Thyroid gland (tissue), 4 donors: ENCODE data around the gene FAF2. TPM values are rescaled to one million over a fixed set of nuclear protein-coding genes. Genes with fewer than 3 reads are reported as not detected.

ENCODE experiments used
- DNase-seq, 2 donors: peaks; one replicate each; pipeline ENCODE4 v3.0.0-alpha.2; 2019
- H3K27ac ChIP-seq, 3 donors: fragments of 200-600 bp; sonication (generic); 1 replicate in 2 of 3; 2 replicates in 1 of 3; pipeline ENCODE4 v1.5.1; 2016 to 2019; ENCODE audit warnings: mild to moderate bottlenecking in 1 of 3, moderate library complexity in 1 of 3
- H3K27me3 ChIP-seq: fragments of 200-600 bp; sonication (generic); one replicate; pipeline ENCODE4 v1.5.1; 2019
- H3K36me3 ChIP-seq, 2 donors: fragments of 200-600 bp; sonication (generic); one replicate each; pipeline ENCODE4 v1.5.1; 2016 to 2019
- H3K4me1 ChIP-seq, 2 donors: fragments of 200-600 bp; sonication (generic); one replicate each; pipeline ENCODE4 v1.5.1; 2017 to 2019
- H3K4me3 ChIP-seq, 3 donors: fragments of 200-600 bp; sonication (generic); replicated peaks in 1 of 3; 1 replicate in 2 of 3; 2 replicates in 1 of 3; pipeline ENCODE4 v1.5.1; 2016; ENCODE audit warnings: mild to moderate bottlenecking in 1 of 3
- H3K9me3 ChIP-seq: fragments of 200-600 bp; sonication (generic); one replicate; pipeline ENCODE4 v1.5.1; 2017
- CTCF ChIP-seq, 6 experiments: fragments of 200-600 bp in 3 of 6; fragments of 450-650 bp in 3 of 6; sonication (generic) in 3 of 6; IDR thresholded peaks; one replicate each; pipeline ENCODE4 v1.5.1; 2016 to 2019; ENCODE audit warnings: antibody characterized with exemption in 6 of 6, mild to moderate bottlenecking in 2 of 6, inconsistent platforms in 1 of 6, moderate library complexity in 1 of 6
- POLR2A ChIP-seq, 2 donors: fragments of 450-650 bp; IDR thresholded peaks; one replicate each; pipeline ENCODE4 v1.6.1; 2017; ENCODE audit warnings: antibody characterized with exemption in 2 of 2, mild to moderate bottlenecking in 2 of 2, moderate library complexity in 1 of 2
- WGBS, 2 donors: methylation state at CpG; one replicate each; pipeline ENCODE4 v1.1.5; 2017; 5-methylcytosine and 5-hydroxymethylcytosine counted together
- intact Hi-C: fragments of 100-400 bp; cut with DNase I; formaldehyde crosslinking; loops from one replicate; pipeline ENCODE4 v1.15.1; 2023
- total RNA-seq, 4 donors: library from RNA; depleted of rRNA; stranded (reverse); fragments of >200 nt; gene quantifications; one replicate each; pipeline ENCODE4 v1.2.3, GENCODE V29; 2016

FAF2 gene
- total RNA-seq, 4 donors from 2014 or later, result 33.6 to 186 (median 43.2) TPM

- WGBS, 2 donors, result 70 to 73% methylated on average over 16 of the region's 16 CpGs
- Histone ChIP-seq H3K4me3 (no peak overlapping the region), H3K27me3 (no peaks in the 10 kb centered on the region), H3K27ac (no peak overlapping the region), H3K36me3 (no peaks in the 10 kb centered on the region), H3K4me1 (peaks cover 0 to 3% of the 10 kb centered on the region in 2 donors), H3K9me3 (no peaks in the 10 kb centered on the region)
- TF ChIP-seq CTCF (IDR thresholded peaks at IDR 0.05), result no peak
- no peak for TF ChIP-seq POLR2A (IDR thresholded peaks at IDR 0.05)
- intact Hi-C loops, result no loop called here
- no peak for DNase-seq
Measured at GRCh38 chr5:176519810-176520720, 71.9 kb downstream of the FAF2 start.

- H3K27ac ChIP-seq, result no peak overlapping the region
- H3K4me3 ChIP-seq, result no peak overlapping the region
- TF ChIP-seq CTCF (IDR thresholded peaks at IDR 0.05), result no peak
- no peak for TF ChIP-seq POLR2A (IDR thresholded peaks at IDR 0.05)
- H3K4me1 ChIP-seq, result peaks cover 0 to 3% of the 10 kb centered on the region in 2 donors
- intact Hi-C loops, result no loop called here
- H3K36me3 ChIP-seq, result no peaks in the 10 kb centered on the region
- no peak for DNase-seq
- 81 to 84% methylated on average over 7 of the region's 7 CpGs for WGBS, 2 donors
- no peaks in the 10 kb centered on the region for H3K9me3 ChIP-seq
- no peaks in the 10 kb centered on the region for H3K27me3 ChIP-seq
Measured at GRCh38 chr5:176521286-176521685, 73.1 kb downstream of the FAF2 start.

- no peak for TF ChIP-seq POLR2A (IDR thresholded peaks at IDR 0.05)
- TF ChIP-seq CTCF (IDR thresholded peaks at IDR 0.05), result no peak
- H3K9me3 ChIP-seq, result no peaks in the 10 kb centered on the region
- no peak overlapping the region for H3K4me3 ChIP-seq
- H3K27ac ChIP-seq, result no peak overlapping the region
- H3K36me3 ChIP-seq, result no peaks in the 10 kb centered on the region
- H3K27me3 ChIP-seq, result no peaks in the 10 kb centered on the region
- intact Hi-C loops, result no loop called here
- peaks cover 0 to 3% of the 10 kb centered on the region in 2 donors for H3K4me1 ChIP-seq
- WGBS, 2 donors, result 66 to 78% methylated on average over 10 of the region's 10 CpGs
- no peak for DNase-seq
Measured at GRCh38 chr5:176521699-176522263, 73.6 kb downstream of the FAF2 start.

- no peak for DNase-seq
- 95 to 97% methylated on average over 6 of the region's 6 CpGs for WGBS, 2 donors
Measured at GRCh38 chr5:176524138-176524537, 76.0 kb downstream of the FAF2 start.

More at GRCh38 chr5:176524138-176524537, 76.0 kb downstream of the FAF2 start:
- H3K9me3 ChIP-seq, result no peaks in the 10 kb centered on the region
- H3K4me1 ChIP-seq, result peaks cover 0 to 3% of the 10 kb centered on the region in 2 donors
- H3K4me3 ChIP-seq, result no peak overlapping the region
- H3K36me3 ChIP-seq, result peaks cover 12 to 17% of the 10 kb centered on the region in 2 donors
- H3K27me3 ChIP-seq, result no peaks in the 10 kb centered on the region
- intact Hi-C loops, result no loop called here
- TF ChIP-seq CTCF (IDR thresholded peaks at IDR 0.05) (no peak), POLR2A (IDR thresholded peaks at IDR 0.05) (no peak)
- H3K27ac ChIP-seq, result no peak overlapping the region
